GM12892 (cell line): ENCODE data around the gene YPEL1.

Experiments
- DNase-seq: peaks from one replicate; pipeline ENCODE4 v3.0.0; 2011; ENCODE audit not compliant: insufficient read length
- FAIRE-seq: peaks from 2 replicates; lab custom pipeline; 2011; peaks lifted over from hg19 to GRCh38; lab: Jason Lieb, UNC
- POLR2A ChIP-seq: IDR thresholded peaks from 2 replicates; pipeline ENCODE4 v1.6.1; 2011; ENCODE audit warnings: low read depth, low read length, control low read depth
- POLR2AphosphoS5 ChIP-seq: IDR thresholded peaks from 2 replicates; pipeline ENCODE4 v1.6.1; 2011; ENCODE audit warnings: low read depth, low read length, control low read depth
- TAF1 ChIP-seq: IDR thresholded peaks from 2 replicates; pipeline ENCODE4 v1.6.1; 2011; ENCODE audit warnings: low read depth, mild to moderate bottlenecking, control low read depth, low read length, borderline replicate concordance

The YPEL1 gene

DNA sequence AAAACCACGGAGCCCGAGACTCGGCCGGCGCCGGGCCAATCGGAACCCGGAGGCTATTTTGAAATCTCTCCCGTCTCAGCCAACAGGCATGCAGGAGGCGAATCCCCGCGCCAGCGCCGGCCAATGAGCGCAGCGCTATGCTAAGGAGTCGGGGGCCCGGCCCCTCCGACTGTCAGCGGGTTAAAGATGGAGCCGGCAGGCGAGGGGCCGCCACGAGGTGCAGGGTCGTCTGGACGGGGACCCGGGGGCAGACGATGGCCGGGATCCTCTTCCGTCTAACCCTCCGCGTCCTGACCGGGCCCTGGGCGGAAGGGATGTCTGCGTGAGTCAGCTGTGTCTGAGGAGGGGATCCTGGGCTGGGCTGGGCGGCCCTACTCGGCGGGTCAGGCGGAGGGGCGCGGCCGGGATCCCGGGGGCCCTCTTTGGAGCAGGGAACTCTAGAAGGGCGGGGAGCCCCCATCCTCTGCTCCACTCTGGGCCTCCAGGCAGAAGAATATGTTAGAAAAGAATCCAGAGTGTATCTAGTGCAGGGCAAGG is 83.5 kb downstream of the YPEL1 start:
- FAIRE-seq (peak; percentile 74), DNase-seq (peak; percentile 97)
- TF ChIP-seq POLR2AphosphoS5 (peak; percentile 63), POLR2A (peak; percentile 84), TAF1 (no peak)

- FAIRE-seq (no peak), DNase-seq (no peak)
- no peak for TF ChIP-seq POLR2A
- 0 out of 2 replicates have a peak, but pooled peaks have one; percentile 44 for TF ChIP-seq TAF1
Observed at GRCh38 chr22:21651521-21652009, 84.0 kb downstream of the YPEL1 start.

DNA sequence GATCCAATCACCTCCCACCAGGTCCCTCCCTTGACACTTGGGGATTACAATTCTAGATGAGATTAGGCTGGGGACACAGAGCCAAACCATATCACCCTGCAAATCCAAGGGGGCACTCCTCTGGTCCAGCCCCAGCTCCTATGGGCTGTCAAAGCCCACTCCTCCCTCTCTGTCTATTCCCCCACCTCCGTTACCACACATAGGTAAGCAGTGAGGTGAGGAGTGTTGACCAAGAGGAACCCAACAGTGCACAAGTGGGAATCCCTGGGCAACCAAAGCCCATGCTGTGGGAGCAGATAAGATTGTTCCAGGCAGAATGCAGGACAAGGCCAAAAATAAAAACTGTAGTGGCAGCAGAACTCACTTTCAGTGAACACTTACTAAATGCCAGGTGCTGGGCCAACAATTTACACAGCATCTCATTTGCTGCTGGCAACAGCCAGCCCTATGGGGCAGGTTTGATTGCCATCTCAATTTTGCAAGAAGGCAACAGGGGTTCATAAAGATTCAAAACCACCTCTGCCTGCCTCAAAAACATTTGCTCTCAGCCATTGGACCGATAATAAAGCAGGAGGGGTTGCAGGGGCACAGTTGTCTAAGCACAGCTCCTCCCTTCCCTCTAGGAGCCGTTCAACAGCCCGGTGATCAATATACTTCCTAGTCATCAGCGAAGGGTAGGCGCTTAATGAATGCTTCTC is 84.6 kb downstream of the YPEL1 start:
- DNase-seq (no peak), FAIRE-seq (no peak)

DNA sequence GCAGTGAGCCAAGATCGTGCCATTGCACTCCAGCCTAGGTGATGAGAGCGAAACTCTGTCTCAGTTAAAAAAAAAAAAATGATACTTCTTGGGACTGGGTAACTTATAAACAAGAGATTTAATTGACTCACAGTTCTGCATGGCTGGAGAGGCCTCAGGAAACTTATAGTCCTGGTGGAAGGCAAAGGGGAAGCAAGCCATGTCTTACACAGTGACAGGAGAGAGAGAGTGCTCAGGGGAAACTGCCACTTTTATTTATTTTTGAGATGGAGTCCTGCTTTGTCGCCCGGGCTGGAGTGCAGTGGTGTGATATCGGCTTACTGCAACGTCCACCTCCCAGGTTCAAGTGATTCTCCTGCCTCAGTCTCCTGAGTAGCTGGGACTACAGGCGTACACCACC is 85.3 kb downstream of the YPEL1 start:
- DNase-seq (no peak), FAIRE-seq (no peak)
- no peak for TF ChIP-seq POLR2A
- TF ChIP-seq TAF1, result no peak
- TF ChIP-seq POLR2AphosphoS5, result no peak

More for the DNA sequence above, 84.6 kb downstream of the YPEL1 start:
- TF ChIP-seq TAF1 (no peak), POLR2AphosphoS5 (no peak), POLR2A (no peak)
